DMS53 treated with DMSO at 0.1 percent for 48 hours (cell line): ENCODE measurements around the gene WASHC1.
"Not testable (repeated sequence)": the region's sequence is repeated elsewhere in the genome, so short reads cannot be mapped to it uniquely, and the experiment has no call there.

Experiments used
- DNase-seq: peaks from one replicate; lab custom pipeline; 2025; ENCODE audit not compliant: unreplicated experiment; lab: John Stamatoyannopoulos, UW

WASHC1 gene

GRCh38 chr9:29356-29755 lies at the start of gene WASHC1:
Gene WASHC1 (minus strand): TSS chr9:29456. CDS start chr9:24999, 4,457 bp downstream.
- DNase-seq: not testable (repeated sequence)

GRCh38 chr9:78333-78732 lies 49.1 kb upstream of the WASHC1 start:
- DNase-seq: not testable (repeated sequence)

DNA sequence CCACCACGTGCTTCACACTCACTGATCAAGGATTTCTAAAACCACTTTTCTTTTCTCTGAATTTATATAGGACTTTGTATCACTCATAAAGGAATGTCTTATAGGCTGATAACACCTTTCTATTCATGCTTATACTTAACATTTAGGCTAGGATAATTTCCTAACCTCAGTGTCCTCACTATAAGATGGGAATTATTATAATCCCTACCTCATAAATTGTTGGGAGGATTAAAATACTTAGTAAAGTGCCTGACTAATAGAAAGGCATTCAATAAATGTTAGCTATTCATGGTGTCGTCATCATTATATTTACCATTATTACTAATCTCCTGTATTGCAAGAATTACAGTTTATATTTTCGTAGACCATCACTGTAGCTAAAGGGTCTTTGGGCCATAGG lies 47.1 kb upstream of the WASHC1 start:
- DNase-seq: not testable (repeated sequence)

DNA sequence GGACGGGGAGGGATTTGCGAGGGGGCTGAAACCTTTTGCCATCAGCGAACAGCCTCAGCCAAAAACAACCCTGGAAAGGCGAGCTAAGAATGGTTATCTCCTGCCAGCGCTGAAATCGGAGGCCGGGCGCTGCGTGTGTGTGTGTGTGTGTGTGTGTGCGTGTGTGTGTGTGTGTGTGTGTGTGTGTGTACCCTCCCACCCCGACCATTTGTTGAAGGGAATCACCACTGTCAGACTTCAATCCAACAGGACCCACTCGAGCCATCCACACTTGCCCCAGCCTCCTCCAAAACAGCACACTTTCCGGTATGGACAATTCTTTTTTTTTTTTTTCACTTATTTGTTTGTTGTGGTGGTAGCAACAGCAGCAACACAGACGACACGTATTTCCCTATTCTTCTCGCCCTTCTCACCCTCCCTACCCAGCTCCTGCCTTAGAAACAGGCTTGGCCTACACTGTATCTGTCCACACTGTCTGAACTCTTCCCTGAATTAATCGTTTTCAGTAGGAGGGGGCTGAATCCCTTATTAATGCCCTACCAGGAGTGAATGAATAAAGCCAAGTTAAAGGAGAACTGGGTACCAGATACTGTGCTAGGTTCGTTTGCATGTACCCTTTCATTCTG lies 44.8 kb upstream of the WASHC1 start:
- not testable (repeated sequence) for DNase-seq

- DNase-seq: not testable (repeated sequence)
Observed at GRCh38 chr9:73076-73899, 44.0 kb upstream of the WASHC1 start.

GRCh38 chr9:63031-63629 lies 33.9 kb upstream of the WASHC1 start:
- not testable (repeated sequence) for DNase-seq

DNA sequence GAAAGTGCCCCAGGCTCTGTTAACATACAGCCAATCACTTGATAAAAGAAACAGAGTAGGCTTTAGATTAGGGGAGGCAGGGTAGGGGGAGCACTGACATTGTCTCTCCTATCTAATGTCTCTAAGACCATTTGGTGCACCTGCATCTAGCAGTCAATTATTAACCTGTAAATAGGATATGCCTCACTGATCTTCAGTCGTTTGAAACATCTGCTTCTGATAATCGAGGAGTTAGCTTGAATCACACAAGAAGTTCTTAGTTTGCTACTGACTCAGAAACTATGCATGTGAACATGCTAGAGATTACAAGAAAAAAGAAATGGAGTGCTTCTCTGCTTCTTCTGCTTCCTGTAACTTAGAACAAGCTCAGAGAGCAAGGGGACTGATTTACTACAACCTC lies 23.4 kb upstream of the WASHC1 start:
- DNase-seq: peak; percentile 35

DNA sequence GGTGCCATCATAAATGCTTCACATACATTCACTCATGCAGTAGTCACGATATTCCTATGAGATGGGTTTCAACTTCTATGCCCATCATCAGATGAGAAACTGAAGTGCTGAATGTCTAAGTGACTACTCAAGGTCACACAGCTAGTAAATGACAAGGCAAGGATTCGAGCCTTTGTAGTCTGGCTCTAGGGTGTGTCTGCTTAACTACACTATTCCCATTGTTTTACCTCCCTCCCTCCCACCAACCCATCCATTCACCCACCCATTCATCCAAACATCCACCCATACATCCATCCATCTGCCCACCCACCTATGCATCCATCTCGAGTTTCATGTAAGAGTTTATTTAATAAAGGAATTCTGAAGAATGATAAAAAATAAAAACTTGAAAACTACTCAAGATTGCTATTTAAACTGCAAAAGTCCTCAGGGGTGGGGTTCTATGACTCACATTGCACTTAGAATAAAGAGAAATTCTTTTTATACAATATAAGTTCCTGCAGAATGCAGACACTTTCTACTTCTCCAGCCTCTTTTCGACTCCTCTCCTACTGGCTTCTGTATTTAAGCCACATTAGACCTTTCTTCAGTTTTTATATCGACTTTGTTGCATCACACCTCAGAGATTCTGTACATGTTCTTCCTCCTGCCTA lies 19.1 kb upstream of the WASHC1 start:
- DNase-seq: not testable (repeated sequence)

DNA sequence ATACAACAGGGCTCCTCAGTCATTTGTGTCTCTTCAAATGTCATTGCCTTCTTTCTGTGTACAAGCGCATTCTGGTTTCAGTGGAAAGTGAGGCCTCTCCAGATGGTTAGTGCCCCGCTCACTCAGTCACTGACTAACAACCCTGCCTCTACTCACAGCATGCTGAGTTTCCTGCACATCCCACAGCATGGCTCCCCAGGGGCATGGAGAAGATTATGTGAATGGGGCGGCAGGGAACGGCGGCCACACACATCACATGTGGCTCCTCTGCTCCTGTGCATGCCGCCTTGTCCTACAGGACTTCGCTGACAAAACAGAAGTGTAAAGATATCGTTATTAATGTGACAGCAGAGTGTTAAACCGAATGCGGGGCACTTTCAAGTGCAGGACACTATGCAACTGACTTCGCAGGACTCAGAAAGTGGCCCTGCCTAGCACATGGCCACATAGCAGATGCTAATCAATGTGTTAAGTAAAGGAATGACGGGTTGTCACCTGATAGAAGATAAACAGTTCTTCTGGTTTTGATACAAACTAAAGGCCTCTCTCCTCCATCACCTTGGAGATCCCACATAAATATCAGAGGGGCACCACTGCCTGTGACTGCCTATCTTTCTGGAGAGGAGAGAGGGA lies 17.5 kb upstream of the WASHC1 start:
- not testable (repeated sequence) for DNase-seq

DNA sequence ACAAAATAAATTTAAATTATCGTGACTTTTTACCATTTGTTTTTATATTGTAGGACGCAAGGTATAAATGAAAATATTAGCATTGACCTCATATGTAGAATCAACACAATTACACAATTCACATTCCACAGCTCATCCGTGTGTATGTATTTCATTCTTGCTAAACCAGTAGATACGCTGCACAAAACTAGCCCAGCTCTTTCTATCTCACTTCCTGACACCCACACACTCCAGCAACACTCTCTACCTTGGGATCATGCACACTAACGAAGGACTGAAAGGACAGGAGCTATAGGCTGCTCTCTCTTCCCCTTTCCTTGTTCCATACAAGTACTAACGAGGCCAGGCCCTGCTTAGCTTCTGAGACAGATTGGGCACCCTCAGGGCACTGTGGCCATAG lies 16.9 kb upstream of the WASHC1 start:
- DNase-seq: not testable (repeated sequence)

GRCh38 chr9:45180-45878 lies 16.1 kb upstream of the WASHC1 start:
- not testable (repeated sequence) for DNase-seq

GRCh38 chr9:44416-44815 lies 15.2 kb upstream of the WASHC1 start:
- DNase-seq: not testable (repeated sequence)

- DNase-seq: not testable (repeated sequence)
Observed at GRCh38 chr9:43636-44035, 14.4 kb upstream of the WASHC1 start.

- DNase-seq: not testable (repeated sequence)
Observed at GRCh38 chr9:43116-43515, 13.9 kb upstream of the WASHC1 start.

GRCh38 chr9:41819-42218 lies 12.6 kb upstream of the WASHC1 start:
- DNase-seq: not testable (repeated sequence)

DNA sequence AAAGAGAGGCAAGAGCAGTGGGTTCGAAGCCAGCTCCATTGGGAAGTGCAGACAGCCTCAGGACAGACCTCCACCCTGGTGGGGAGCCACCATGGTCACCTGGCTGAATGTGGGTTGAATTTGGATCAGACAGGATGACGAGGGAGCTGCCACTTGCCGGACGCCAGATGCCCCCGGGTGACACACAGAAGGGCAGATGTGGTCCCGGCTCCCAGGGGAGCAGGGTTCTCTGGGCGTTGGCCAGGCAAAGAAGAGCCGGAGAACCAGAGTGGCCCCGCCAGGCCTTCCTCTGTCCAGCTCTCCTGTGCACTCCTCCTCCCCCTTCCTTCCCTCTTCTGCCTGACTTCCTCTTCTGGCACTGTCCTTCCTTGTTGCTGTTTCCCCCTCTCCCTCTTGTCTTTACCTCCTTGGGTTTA lies 12.0 kb upstream of the WASHC1 start:
- DNase-seq: not testable (repeated sequence)

DNA sequence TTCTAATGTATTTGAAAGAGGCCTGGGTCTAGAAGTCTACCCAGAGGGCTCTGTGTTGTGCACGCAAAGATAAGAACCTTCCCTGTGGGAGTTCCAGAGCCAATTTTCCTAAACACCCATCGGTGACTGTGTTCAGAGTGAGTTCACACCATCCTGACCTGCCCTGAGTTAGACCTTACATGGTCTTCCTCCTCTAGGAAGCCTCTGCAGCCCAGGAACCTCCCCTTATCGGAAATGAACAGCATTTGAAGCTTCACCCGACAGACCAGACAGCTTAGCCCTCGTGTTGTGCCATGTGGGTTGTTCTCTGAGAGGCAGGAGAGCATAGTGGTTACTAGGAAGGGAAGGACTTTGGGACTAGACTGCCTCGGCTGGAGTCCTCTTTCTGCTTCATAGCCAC lies 3.1 kb upstream of the WASHC1 start:
- not testable (repeated sequence) for DNase-seq

DNA sequence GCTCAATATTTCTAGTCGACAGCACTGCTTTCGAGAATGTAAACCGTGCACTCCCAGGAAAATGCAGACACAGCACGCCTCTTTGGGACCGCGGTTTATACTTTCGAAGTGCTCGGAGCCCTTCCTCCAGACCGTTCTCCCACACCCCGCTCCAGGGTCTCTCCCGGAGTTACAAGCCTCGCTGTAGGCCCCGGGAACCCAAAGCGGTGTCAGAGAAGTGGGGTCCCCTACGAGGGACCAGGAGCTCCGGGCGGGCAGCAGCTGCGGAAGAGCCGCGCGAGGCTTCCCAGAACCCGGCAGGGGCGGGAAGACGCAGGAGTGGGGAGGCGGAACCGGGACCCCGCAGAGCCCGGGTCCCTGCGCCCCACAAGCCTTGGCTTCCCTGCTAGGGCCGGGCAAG lies 481 bp downstream of the WASHC1 start:
- not testable (repeated sequence) for DNase-seq

DNA sequence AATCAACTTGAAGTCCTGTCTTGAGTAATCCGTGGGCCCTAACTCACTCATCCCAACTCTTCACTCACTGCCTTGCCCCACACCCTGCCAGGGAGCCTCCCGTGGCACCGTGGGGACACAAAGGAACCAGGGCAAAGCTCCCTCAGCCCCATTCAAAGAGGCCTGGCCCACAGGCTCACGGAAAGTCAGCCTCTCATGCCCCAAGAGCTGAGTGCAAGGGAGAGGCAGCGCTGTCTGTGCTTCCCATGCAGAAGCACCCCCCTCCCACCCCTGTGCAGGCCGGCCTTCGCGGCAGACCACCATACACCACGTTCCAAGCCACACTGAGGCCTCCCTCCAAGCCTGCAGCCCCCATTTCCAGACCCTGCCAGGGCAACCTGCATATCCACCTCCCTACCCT lies 7.6 kb downstream of the WASHC1 start:
- DNase-seq: not testable (repeated sequence)

- DNase-seq: not testable (repeated sequence)
Observed at GRCh38 chr9:16875-17274, 12.4 kb downstream of the WASHC1 start.
